ENCODE data around the gene SPRR5. TPM values are rescaled to one million over a fixed set of nuclear protein-coding genes. Genes with fewer than 3 reads are reported as not detected.

The SPRR5 gene
- total RNA-seq, 1 donor from 2014 or later, result not detected

DNA sequence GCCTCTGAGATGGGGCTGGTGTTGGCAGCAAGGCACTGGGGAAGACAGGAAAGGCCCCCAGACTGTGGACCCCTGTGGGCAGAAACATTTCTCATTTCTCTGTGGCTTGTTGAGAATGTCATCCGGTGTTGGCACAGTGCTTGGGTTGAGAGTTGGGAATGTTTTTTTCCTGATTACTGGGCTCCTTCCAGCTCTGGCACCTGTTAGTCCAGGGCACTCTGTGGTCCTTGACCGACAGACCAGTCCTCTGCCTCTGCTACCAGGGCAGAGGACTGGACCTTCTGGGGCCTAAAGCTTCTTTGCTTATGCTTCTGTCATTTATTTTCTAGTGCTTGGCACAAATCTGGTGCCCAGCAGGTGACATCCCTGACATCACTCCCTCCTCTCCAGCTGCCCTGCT, 4.8 kb upstream of the SPRR5 start:
- no peaks in the 10 kb centered on the region for H3K4me1 ChIP-seq
- H3K27ac ChIP-seq, result no peak overlapping the region
- H3K27me3 ChIP-seq, result no peaks in the 10 kb centered on the region
- no peak overlapping the region for H3K4me3 ChIP-seq
- no peaks in the 10 kb centered on the region for H3K36me3 ChIP-seq
- TF ChIP-seq, protein P1, sequence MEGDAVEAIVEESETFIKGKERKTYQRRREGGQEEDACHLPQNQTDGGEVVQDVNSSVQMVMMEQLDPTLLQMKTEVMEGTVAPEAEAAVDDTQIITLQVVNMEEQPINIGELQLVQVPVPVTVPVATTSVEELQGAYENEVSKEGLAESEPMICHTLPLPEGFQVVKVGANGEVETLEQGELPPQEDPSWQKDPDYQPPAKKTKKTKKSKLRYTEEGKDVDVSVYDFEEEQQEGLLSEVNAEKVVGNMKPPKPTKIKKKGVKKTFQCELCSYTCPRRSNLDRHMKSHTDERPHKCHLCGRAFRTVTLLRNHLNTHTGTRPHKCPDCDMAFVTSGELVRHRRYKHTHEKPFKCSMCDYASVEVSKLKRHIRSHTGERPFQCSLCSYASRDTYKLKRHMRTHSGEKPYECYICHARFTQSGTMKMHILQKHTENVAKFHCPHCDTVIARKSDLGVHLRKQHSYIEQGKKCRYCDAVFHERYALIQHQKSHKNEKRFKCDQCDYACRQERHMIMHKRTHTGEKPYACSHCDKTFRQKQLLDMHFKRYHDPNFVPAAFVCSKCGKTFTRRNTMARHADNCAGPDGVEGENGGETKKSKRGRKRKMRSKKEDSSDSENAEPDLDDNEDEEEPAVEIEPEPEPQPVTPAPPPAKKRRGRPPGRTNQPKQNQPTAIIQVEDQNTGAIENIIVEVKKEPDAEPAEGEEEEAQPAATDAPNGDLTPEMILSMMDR (IDR thresholded peaks at IDR 0.05), result no peak
- no peaks in the 10 kb centered on the region for H3K9me3 ChIP-seq
- intact Hi-C loops (cut with DNase I), result no loop called here
- DNase-seq (ENCODE audit: low spot score in 2 of 2), result no peak

DNA sequence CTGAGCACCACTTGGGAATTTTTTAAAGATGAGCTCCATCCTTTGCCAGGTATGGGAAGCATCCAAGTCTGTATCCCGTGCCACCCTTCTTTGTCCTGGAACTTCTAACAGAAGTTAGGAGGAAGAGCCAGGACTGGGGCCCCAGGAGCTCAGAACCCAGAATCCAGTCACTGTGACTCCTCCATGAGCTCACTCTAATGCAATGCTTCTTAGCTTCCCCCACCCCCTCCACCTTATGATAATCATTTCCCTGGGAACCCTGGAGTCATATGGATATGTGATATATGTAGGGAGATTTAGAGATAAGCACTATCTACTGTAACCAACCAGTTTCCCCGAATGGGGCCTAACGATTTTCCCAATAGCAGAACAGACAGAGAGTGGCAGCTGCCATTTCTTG, 758 bp upstream of the SPRR5 start:
- Histone ChIP-seq H3K27ac (no peak overlapping the region), H3K27me3 (no peaks in the 10 kb centered on the region), H3K36me3 (no peaks in the 10 kb centered on the region), H3K4me1 (no peaks in the 10 kb centered on the region), H3K9me3 (no peaks in the 10 kb centered on the region), H3K4me3 (no peak overlapping the region)
- no peak for DNase-seq (ENCODE audit: low spot score in 2 of 2)
- TF ChIP-seq, protein P1 (IDR thresholded peaks at IDR 0.05), result no peak
- intact Hi-C loops (cut with DNase I), result no loop called here

DNA sequence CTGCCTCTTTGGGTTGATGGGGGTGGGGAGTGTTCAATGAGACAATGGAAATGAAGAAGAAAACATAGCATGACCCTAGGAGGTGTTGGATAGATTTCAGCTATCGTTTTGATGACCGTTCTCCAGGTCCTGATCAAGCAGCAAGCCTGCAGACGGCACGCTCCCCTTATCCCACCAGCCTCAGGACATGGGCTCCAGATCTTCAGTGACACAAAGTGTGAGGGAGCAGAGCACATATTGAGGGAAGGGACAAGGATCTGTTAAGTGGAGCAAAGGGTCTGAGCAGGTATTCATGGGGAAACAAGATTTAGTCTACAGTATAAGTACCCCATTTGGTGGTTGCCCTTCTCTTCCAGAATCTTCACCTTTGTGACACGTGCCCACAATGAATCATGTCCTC, 4.7 kb downstream of the SPRR5 start:
- DNase-seq (ENCODE audit: low spot score in 2 of 2), result no peak
- intact Hi-C loops (cut with DNase I), result no loop called here
- no peaks in the 10 kb centered on the region for H3K9me3 ChIP-seq
- no peaks in the 10 kb centered on the region for H3K36me3 ChIP-seq
- TF ChIP-seq, protein P1 (IDR thresholded peaks at IDR 0.05), result no peak
- no peak overlapping the region for H3K4me3 ChIP-seq
- no peaks in the 10 kb centered on the region for H3K27me3 ChIP-seq
- H3K27ac ChIP-seq, result no peak overlapping the region
- H3K4me1 ChIP-seq, result no peaks in the 10 kb centered on the region

DNA sequence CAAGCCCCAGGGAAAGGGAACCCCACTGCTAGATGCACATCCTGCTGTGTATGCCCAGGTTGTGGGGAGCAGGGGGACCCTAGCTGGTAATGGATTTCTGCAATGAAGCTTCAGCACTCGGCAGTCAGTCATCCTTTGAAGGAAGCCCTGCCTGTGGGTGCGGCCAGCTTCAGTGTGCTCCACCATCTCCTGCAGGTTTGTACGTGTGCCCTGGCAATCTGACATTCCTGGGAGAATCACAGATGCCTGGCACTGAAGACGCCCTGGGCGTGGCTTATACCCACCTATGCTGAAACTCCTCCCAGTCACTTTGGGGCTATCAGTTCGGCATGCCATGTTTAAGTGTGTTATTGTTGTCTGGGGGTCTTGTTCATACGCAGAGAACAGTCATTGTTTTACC, 6.8 kb downstream of the SPRR5 start:
- no peaks in the 10 kb centered on the region for H3K27me3 ChIP-seq
- H3K4me3 ChIP-seq, result no peak overlapping the region
- H3K4me1 ChIP-seq, result no peaks in the 10 kb centered on the region
- TF ChIP-seq, protein P1 (IDR thresholded peaks at IDR 0.05), result no peak
- no peak overlapping the region for H3K27ac ChIP-seq
- no peaks in the 10 kb centered on the region for H3K36me3 ChIP-seq
- intact Hi-C loops (cut with DNase I), result no loop called here
- no peak for DNase-seq (ENCODE audit: low spot score in 2 of 2)
- no peaks in the 10 kb centered on the region for H3K9me3 ChIP-seq

DNA sequence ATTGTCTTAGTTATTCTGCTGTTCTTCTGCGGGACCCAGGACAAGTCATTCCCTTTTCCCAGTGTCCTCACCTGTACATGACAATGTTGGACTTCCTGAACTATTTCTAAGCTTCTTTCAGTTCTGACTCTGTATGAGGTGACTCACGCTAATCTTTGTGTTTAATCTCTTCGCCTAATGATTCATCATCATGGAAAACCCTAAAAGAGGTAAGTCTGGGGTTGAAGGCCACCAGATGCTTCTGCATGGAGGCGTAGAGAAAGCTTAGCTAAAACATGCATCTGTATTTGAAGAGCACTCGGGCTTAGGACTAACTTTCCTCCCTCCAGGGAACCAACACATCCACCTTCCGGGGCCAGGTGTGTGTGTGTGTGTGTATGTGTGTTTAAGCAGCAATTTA, 7.4 kb downstream of the SPRR5 start:
- no peak overlapping the region for H3K4me3 ChIP-seq
- H3K4me1 ChIP-seq, result no peaks in the 10 kb centered on the region
- no peaks in the 10 kb centered on the region for H3K27me3 ChIP-seq
- no peak for DNase-seq (ENCODE audit: low spot score in 2 of 2)
- no peaks in the 10 kb centered on the region for H3K9me3 ChIP-seq
- intact Hi-C loops (cut with DNase I), result no loop called here
- no peaks in the 10 kb centered on the region for H3K36me3 ChIP-seq
- TF ChIP-seq, protein P1 (IDR thresholded peaks at IDR 0.05), result no peak
- H3K27ac ChIP-seq, result no peak overlapping the region

DNA sequence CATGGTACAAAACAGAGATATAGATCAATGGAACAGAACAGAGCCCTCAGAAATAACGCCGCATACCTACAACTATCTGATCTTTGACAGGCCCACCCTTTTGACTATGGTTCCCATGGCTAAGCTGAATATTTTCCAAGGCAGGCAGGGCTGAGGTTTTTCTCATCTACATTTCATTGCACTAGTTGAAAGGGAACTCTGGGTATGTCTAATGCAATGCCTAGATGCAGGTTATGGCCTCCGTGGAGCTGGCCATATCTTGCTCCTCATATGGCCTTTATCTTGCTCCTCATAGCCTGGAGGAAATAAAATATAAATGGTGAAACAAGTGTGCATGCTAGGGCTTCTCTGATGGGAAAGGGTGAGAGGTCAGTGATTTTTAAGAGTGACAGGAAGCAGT, 10.6 kb downstream of the SPRR5 start:
- H3K27ac ChIP-seq, result no peak overlapping the region

More for the DNA sequence above, 10.6 kb downstream of the SPRR5 start:
- Histone ChIP-seq H3K9me3 (no peaks in the 10 kb centered on the region), H3K27me3 (no peaks in the 10 kb centered on the region), H3K4me1 (no peaks in the 10 kb centered on the region), H3K4me3 (no peak overlapping the region), H3K36me3 (no peaks in the 10 kb centered on the region)
- TF ChIP-seq, protein P1 (IDR thresholded peaks at IDR 0.05), result no peak
- DNase-seq (ENCODE audit: low spot score in 2 of 2), result no peak
- intact Hi-C loops (cut with DNase I), result no loop called here

Measured in ascending aorta (tissue), 2 donors.